GM12891 (cell line): ENCODE data around the gene FUT9.

Experiments used
- DNase-seq: peaks from one replicate; pipeline ENCODE4 v3.0.0; 2011; ENCODE audit warnings: low spot score; ENCODE audit not compliant: insufficient read length
- FAIRE-seq: peaks from 2 replicates; lab custom pipeline; 2011; peaks lifted over from hg19 to GRCh38; lab: Jason Lieb, UNC
- PAX5 ChIP-seq: IDR thresholded peaks from 2 replicates; pipeline ENCODE4 v1.6.1; 2011; ENCODE audit warnings: low read length, moderate library complexity, mild to moderate bottlenecking; ENCODE audit not compliant: insufficient read depth, severe bottlenecking
- POLR2A ChIP-seq: IDR thresholded peaks from 2 replicates; pipeline ENCODE4 v1.6.1; 2011; ENCODE audit warnings: low read depth, low read length, control low read depth
- POLR2AphosphoS5 ChIP-seq: IDR thresholded peaks from 2 replicates; pipeline ENCODE4 v1.6.1; 2011; ENCODE audit warnings: low read depth, low read length, control low read depth
- POU2F2 ChIP-seq: IDR thresholded peaks from 2 replicates; pipeline ENCODE4 v1.6.1; 2011; ENCODE audit warnings: low read depth, mild to moderate bottlenecking, control low read depth, low read length, moderate library complexity
- SPI1 ChIP-seq: IDR thresholded peaks from 2 replicates; pipeline ENCODE4 v1.6.1; 2011; ENCODE audit warnings: low read depth, low read length, control low read depth
- TAF1 ChIP-seq: IDR thresholded peaks from 2 replicates; pipeline ENCODE4 v1.6.1; 2011; ENCODE audit warnings: low read depth, low read length, control low read depth

Gene FUT9

GRCh38 chr6:96059586-96059985, 43.8 kb downstream of the FUT9 start:
- no peak for DNase-seq
- TF ChIP-seq SPI1 (no peak), TAF1 (no peak), POU2F2 (no peak), PAX5 (no peak), POLR2AphosphoS5 (no peak), POLR2A (no peak)
- FAIRE-seq: no peak

DNA sequence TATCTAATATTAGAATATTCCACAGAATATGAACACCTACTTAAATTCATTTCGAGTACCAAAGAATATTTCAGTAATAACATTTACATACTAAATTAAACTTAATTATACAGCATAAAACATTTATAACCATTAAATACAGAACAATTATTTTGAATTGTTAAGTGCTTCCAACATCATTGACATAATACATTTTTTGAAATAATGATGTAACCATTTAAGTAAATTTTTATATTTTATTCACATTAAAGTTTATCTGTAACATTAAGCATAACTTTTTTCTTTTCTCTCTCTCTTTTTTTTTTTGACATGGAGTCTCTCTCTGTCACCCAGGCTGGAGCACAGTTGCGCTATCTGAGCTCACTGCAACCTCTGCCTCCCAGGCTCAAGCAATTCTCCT, 44.5 kb downstream of the FUT9 start:
- DNase-seq: no peak
- TF ChIP-seq PAX5: no peak
- TF ChIP-seq POLR2AphosphoS5: no peak
- TF ChIP-seq POLR2A: no peak
- no peak for TF ChIP-seq SPI1
- TF ChIP-seq POU2F2: no peak
- no peak for TF ChIP-seq TAF1
- FAIRE-seq: no peak

- TF ChIP-seq SPI1 (no peak), TAF1 (no peak), PAX5 (no peak), POLR2A (no peak), POU2F2 (no peak)
- DNase-seq (no peak), FAIRE-seq (no peak)
Observed at GRCh38 chr6:96065213-96065612, 49.4 kb downstream of the FUT9 start.

- FAIRE-seq: no peak
- TF ChIP-seq PAX5 (no peak), TAF1 (no peak), SPI1 (no peak), POU2F2 (no peak), POLR2A (no peak), POLR2AphosphoS5 (no peak)
- no peak for DNase-seq
Observed at GRCh38 chr6:96066376-96066775, 50.6 kb downstream of the FUT9 start.

DNA sequence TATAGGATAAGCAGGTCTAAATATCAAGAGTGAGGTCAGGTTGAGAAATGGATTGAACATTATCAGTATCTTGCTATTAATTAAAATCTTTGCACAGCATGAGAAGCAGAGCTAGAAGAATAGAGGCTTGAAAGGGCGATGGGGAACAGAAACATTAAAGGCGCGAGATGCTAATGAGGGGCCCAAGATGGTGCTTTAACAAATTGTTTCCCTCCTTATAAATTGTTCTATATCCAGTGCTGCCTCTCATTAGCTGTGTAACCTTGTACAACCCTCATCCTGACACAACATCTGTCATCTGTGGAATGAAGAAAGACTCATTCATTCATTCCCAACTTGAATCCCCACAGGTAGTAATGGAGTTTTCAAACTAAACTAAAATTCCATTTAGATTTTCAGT, 57.8 kb downstream of the FUT9 start:
- TF ChIP-seq PAX5: no peak
- TF ChIP-seq TAF1: no peak
- no peak for TF ChIP-seq SPI1
- no peak for TF ChIP-seq POU2F2
- no peak for TF ChIP-seq POLR2AphosphoS5
- TF ChIP-seq POLR2A: no peak
- FAIRE-seq: no peak
- no peak for DNase-seq

DNA sequence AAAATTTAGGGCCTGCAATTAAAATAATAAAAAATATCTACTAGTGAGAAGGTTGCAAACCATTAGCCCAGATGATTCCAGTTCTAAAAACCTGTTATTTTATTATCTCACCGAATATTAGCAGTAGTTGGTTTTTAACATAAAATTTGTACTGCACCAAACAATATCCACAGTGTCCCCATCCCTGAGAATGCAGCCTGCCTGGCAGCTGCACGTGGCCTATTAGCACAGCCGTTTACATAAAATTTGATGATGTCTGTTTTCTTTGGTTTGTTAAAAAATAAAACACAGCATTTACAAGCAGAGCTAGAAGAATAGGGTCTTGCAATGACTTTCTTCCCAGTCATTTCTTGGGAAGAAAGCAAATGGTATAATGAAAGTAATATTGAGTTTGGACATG, 58.2 kb downstream of the FUT9 start:
- FAIRE-seq: no peak
- DNase-seq: no peak
- TF ChIP-seq TAF1 (no peak), POLR2A (no peak), PAX5 (no peak), POU2F2 (no peak), SPI1 (no peak)

- DNase-seq: no peak
- no peak for FAIRE-seq
- TF ChIP-seq POU2F2 (no peak), TAF1 (no peak), SPI1 (no peak), POLR2AphosphoS5 (no peak), PAX5 (no peak), POLR2A (no peak)
Observed at GRCh38 chr6:96075826-96076225, 60.1 kb downstream of the FUT9 start.

DNA sequence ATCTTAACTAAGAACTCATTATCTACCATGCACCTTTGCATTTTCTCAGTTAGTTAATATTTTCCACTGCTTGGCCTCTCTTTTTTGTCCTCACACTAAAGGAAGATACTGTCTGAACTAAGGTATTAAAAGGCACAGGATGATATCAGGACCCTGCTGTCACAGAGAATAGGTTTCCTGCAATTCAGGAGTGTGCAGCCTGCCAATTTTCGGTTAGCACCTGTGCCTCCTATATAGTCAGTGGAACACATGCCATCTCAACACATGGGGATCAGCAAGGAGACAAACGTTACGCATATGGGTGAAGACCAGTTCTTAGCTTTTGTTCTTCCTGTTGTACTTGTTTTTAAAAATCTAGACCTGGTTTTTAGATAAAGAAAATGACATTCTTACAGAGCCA, 71.0 kb downstream of the FUT9 start:
- no peak for TF ChIP-seq PAX5
- TF ChIP-seq POU2F2: no peak
- TF ChIP-seq POLR2A: no peak
- TF ChIP-seq TAF1: no peak
- TF ChIP-seq POLR2AphosphoS5: no peak
- no peak for TF ChIP-seq SPI1
- DNase-seq (no peak), FAIRE-seq (no peak)

DNA sequence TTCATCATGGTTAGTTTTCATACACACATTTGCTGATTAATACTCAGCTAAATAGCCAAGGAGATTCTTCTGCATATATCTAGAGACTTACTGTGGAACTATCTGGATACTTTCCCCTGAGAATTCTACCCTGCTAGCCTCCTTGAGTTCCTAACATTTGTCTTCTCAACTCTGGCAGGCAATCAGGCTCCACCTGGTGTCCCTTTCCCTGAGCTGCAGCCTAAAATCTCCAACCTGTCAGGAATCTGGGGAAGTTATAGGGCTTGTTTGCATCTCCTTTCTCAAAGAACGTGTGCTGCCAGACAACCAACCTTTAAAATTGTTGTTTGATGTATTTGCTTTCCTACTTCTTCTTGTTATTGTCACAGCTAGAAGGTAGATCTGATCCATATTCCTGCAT, 73.4 kb downstream of the FUT9 start:
- no peak for FAIRE-seq
- no peak for DNase-seq
- TF ChIP-seq TAF1: no peak
- no peak for TF ChIP-seq POLR2AphosphoS5
- TF ChIP-seq SPI1: no peak
- no peak for TF ChIP-seq PAX5
- no peak for TF ChIP-seq POLR2A
- TF ChIP-seq POU2F2: no peak

- FAIRE-seq (no peak), DNase-seq (no peak)
- TF ChIP-seq PAX5 (no peak), POU2F2 (no peak), POLR2AphosphoS5 (no peak), TAF1 (no peak), SPI1 (no peak), POLR2A (no peak)
Observed at GRCh38 chr6:96094077-96094476, 78.3 kb downstream of the FUT9 start.

DNA sequence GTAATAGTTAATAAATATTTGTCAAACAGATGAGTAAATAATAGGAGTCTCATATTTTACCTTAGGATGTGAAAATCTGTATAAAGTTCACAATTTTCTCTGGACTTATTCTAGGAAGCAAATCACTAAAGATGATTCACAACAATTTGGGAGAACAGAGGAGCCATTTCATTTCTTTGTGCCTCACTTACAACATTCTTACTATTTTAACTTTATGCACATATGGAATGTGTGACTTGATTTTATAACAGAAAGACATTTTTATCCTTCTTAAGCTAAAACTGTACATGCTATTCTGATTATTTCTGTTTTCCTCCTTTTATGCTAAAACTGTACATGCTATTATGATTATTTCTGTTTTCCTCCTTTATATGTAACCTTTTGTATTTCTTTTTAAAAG, 83.3 kb downstream of the FUT9 start:
- FAIRE-seq (no peak), DNase-seq (no peak)
- no peak for TF ChIP-seq POLR2AphosphoS5
- TF ChIP-seq TAF1: no peak
- TF ChIP-seq PAX5: no peak
- TF ChIP-seq SPI1: no peak
- no peak for TF ChIP-seq POU2F2
- no peak for TF ChIP-seq POLR2A
